Peyer's patch (tissue), 4 donors: ENCODE data around the gene RBP3.

Experiments used
- POLR2A ChIP-seq, 2 donors: fragments of 450-650 bp; IDR thresholded peaks; one replicate each; pipeline ENCODE4 v1.5.1; 2017; ENCODE audit warnings: antibody characterized with exemption in 2 of 2, mild to moderate bottlenecking in 2 of 2, moderate library complexity in 2 of 2
- TF ChIP-seq, protein P1 (sequence below), 6 experiments: fragments of 450-650 bp in 4 of 6; fragments of 200-600 bp in 2 of 6; sonication (generic) in 1 of 6; IDR thresholded peaks; one replicate each; pipeline ENCODE4 v1.5.1; 2017 to 2019; ENCODE audit warnings: antibody characterized with exemption in 6 of 6, mild to moderate bottlenecking in 3 of 6, moderate library complexity in 1 of 6

DNA sequence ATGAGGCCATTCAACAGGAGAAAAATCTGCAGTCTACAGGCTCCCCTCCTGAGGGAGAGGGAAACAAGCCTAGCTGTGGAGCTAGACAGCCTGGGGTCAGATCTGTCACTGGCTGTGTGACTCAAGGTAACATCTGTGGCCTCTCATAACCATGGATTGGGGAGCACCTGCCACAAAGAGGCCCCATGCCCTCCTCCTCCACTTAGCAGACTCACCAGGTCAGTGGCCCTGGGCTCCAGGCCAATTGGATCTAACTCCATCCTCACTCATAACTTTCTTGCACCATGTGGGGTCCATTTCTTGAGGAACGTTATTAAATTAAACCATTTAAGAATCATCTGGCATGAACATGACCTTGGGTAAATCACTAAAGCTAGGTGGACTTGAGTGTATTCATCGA lies 46.3 kb upstream of the RBP3 start:
- TF ChIP-seq, protein P1, sequence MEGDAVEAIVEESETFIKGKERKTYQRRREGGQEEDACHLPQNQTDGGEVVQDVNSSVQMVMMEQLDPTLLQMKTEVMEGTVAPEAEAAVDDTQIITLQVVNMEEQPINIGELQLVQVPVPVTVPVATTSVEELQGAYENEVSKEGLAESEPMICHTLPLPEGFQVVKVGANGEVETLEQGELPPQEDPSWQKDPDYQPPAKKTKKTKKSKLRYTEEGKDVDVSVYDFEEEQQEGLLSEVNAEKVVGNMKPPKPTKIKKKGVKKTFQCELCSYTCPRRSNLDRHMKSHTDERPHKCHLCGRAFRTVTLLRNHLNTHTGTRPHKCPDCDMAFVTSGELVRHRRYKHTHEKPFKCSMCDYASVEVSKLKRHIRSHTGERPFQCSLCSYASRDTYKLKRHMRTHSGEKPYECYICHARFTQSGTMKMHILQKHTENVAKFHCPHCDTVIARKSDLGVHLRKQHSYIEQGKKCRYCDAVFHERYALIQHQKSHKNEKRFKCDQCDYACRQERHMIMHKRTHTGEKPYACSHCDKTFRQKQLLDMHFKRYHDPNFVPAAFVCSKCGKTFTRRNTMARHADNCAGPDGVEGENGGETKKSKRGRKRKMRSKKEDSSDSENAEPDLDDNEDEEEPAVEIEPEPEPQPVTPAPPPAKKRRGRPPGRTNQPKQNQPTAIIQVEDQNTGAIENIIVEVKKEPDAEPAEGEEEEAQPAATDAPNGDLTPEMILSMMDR (IDR thresholded peaks at IDR 0.05): no peak
- TF ChIP-seq POLR2A (IDR thresholded peaks at IDR 0.05): no peak
